CD4-positive, alpha-beta T cell treated with Interferon alpha-2 for 1 hour (primary cell): ENCODE results near the gene ATP8B2.
"Not testable (repeated sequence)": the region's sequence is repeated elsewhere in the genome, so short reads cannot be mapped to it uniquely, and the experiment has no call there.

ENCODE experiments used
- DNase-seq, 2 donors: peaks; one replicate each; pipeline ENCODE4 v3.0.0-alpha.2; 2020 to 2022

ATP8B2 gene

GRCh38 chr1:154347961-154348360, 22.6 kb downstream of the ATP8B2 start:
- DNase-seq: no peak

GRCh38 chr1:154348429-154349076, 23.2 kb downstream of the ATP8B2 start:
- no peak for DNase-seq

- no peak for DNase-seq
Measured at GRCh38 chr1:154349121-154349520, 23.8 kb downstream of the ATP8B2 start.

GRCh38 chr1:154350383-154350782, 25.1 kb downstream of the ATP8B2 start:
- DNase-seq: no peak

- DNase-seq: no peak
Measured at GRCh38 chr1:154351363-154352068, 26.2 kb downstream of the ATP8B2 start.

- no peak for DNase-seq
Measured at GRCh38 chr1:154352245-154352580, 26.9 kb downstream of the ATP8B2 start.

- DNase-seq: peak; percentile 31 to 59
Measured at GRCh38 chr1:154352581-154353459, 27.5 kb downstream of the ATP8B2 start.

- DNase-seq: peak; percentile 32 to 54
Measured at GRCh38 chr1:154353460-154353904, 28.2 kb downstream of the ATP8B2 start.

GRCh38 chr1:154353966-154354365, 28.6 kb downstream of the ATP8B2 start:
- DNase-seq: no peak

GRCh38 chr1:154358519-154358918, 33.2 kb downstream of the ATP8B2 start:
- no peak for DNase-seq

GRCh38 chr1:154360288-154360687, 35.0 kb downstream of the ATP8B2 start:
- no peak for DNase-seq

- DNase-seq: not testable (repeated sequence)
Measured at GRCh38 chr1:154360881-154361280, 35.6 kb downstream of the ATP8B2 start.

GRCh38 chr1:154361357-154361756, 36.0 kb downstream of the ATP8B2 start:
- no peak for DNase-seq

- no peak for DNase-seq
Measured at GRCh38 chr1:154371436-154371835, 46.1 kb downstream of the ATP8B2 start.

GRCh38 chr1:154373777-154374357, 48.5 kb downstream of the ATP8B2 start:
- not testable (repeated sequence) for DNase-seq

GRCh38 chr1:154379301-154379700, 54.0 kb downstream of the ATP8B2 start:
- no peak for DNase-seq

- no peak for DNase-seq
Measured at GRCh38 chr1:154384650-154385489, 59.5 kb downstream of the ATP8B2 start.

- DNase-seq: peak; percentile 78 to 85
Measured at GRCh38 chr1:154386643-154387352, 61.5 kb downstream of the ATP8B2 start.

GRCh38 chr1:154391086-154391770, 65.9 kb downstream of the ATP8B2 start:
- DNase-seq: no peak

GRCh38 chr1:154398141-154398540, 72.8 kb downstream of the ATP8B2 start:
- no peak for DNase-seq

GRCh38 chr1:154398678-154399077, 73.4 kb downstream of the ATP8B2 start:
- no peak for DNase-seq
